Vagina (tissue), 2 donors: ENCODE data around the gene SCYGR1.

ENCODE experiments used
- CTCF ChIP-seq, 3 experiments: fragments of 450-650 bp in 2 of 3; fragments of 200-600 bp in 1 of 3; sonication (generic) in 1 of 3; IDR thresholded peaks; one replicate each; pipeline ENCODE4 v1.5.1; 2017 to 2019; ENCODE audit warnings: antibody characterized with exemption in 3 of 3, mild to moderate bottlenecking in 2 of 3, moderate library complexity in 2 of 3
- POLR2A ChIP-seq, 2 donors: fragments of 450-650 bp; IDR thresholded peaks; one replicate each; pipeline ENCODE4 v1.6.1; 2017; ENCODE audit warnings: antibody characterized with exemption in 2 of 2, mild to moderate bottlenecking in 2 of 2, moderate library complexity in 2 of 2
- POLR2AphosphoS5 ChIP-seq, 2 donors: sonication (generic); formaldehyde crosslinking; IDR thresholded peaks; one replicate each; pipeline ENCODE4 v1.9.0; 2017; ENCODE audit warnings: antibody characterized with exemption in 2 of 2, mild to moderate bottlenecking in 2 of 2, low read depth in 1 of 2; ENCODE audit not compliant: insufficient read depth in 1 of 2

GRCh38 chr2:227394401-227394800 is 6.7 kb upstream of the SCYGR1 start:
- no peak for TF ChIP-seq CTCF (IDR thresholded peaks at IDR 0.05)
- TF ChIP-seq POLR2A (IDR thresholded peaks at IDR 0.05) = no peak
- TF ChIP-seq POLR2AphosphoS5 (IDR thresholded peaks at IDR 0.05; ENCODE audit: insufficient read depth in 1 of 2, low read depth in 1 of 2) = no peak
